Superior temporal gyrus (tissue), 1 donor: ENCODE measurements around the gene NUP210.
A peak's percentile ranks its signal among the peaks of the same experiment; 100 is the strongest.
"Not testable (repeated sequence)": the region's sequence is repeated elsewhere in the genome, so short reads cannot be mapped to it uniquely, and the experiment has no call there.

ENCODE experiments used
- DNase-seq: peaks from one replicate; pipeline ENCODE4 v3.0.0-alpha.2; 2016; ENCODE audit errors: extremely low spot score

NUP210 gene

DNA sequence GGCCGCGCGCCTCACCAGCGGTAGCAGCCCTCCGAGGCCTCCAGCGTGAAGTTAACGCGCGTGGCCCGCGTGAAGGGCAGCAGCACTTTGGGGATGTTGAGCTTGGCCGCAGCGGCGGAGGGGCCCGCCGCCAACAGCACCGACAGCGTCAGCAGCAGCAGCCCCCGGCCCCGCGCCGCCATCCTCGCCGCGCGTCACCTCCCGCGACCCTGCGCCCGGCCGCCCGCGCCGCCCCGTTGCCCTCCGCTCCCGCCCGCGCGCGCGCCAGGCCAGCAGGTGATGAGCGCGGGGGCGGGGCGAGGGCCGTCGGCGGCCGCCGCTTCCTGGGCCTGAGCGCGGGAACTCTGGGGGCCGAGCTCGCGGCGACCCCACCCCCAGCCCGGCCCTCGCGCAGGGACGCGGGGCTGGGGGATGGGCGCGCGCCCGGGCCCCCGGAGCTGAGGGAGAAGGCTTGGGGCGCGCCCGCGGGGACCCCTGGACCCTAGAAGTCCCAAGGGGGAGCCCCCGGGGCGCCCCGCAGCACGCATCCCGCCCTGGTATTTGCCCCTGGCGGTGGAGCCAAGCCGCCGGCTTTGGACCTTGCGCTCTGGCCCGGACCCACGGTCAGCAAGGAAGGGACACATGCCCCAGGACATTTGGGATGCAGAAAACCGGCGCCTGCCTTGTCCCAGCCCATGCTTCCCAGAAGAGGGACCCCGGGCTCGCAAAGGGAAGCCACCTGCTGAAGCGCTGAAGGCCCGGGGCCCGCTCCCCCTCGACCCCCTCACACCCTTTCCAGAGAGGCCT, at the start of gene NUP210:
NUP210 (minus strand) TSS at position 278 of the 786 bp plus-strand sequence; CDS start at position 182, 96 bp downstream.
- no peak for DNase-seq

DNA sequence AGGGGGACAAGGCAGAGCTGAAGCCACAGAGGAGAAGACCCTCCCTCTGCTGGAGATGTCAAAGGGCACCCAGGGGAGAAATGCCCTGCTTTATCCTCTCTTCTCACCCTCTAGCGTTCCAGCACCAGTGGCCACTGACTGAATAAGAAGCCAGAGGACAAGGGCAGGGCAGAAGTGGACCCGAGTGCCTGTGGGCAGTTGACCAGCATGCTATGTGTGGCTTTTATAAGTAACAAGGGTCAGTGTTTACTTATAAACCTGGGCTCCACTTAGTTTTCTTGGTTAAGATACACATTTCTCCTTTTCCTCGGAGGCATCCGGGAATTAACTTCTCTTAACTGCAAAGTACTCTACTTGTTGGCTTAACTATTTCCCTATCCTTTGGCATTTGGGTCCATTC, 46.7 kb upstream of the NUP210 start:
- no peak for DNase-seq

DNA sequence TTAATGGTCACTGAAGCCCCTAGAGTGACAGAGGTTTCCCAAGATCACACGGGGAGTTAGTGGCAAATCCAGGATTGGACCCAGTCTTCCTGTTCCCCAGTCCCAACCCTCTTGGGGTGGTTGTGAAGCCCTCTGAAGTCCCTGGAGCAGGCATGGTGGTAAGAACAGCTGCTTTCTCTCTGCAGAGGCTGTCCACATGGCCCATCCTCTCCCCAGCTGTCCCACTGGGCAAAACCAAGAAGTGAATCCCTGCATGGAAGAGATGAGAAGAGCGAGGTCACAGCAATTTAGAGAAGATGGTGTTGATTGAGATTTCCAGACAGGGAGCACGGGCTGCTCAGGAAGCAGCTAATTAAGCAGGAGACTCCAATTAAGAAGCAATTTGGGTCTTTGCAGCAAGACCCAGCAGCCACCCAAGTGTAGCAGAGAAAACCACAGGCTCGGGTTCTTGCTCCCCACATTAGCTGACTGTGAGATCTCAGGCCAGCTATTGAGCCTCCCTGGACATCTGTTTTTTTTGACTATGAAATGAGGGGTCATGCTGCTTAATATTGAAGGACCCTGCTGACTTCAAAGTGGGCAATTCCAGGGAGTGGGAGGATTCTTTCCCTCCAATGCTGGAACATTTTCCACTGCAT, 45.2 kb upstream of the NUP210 start:
- DNase-seq = no peak

DNA sequence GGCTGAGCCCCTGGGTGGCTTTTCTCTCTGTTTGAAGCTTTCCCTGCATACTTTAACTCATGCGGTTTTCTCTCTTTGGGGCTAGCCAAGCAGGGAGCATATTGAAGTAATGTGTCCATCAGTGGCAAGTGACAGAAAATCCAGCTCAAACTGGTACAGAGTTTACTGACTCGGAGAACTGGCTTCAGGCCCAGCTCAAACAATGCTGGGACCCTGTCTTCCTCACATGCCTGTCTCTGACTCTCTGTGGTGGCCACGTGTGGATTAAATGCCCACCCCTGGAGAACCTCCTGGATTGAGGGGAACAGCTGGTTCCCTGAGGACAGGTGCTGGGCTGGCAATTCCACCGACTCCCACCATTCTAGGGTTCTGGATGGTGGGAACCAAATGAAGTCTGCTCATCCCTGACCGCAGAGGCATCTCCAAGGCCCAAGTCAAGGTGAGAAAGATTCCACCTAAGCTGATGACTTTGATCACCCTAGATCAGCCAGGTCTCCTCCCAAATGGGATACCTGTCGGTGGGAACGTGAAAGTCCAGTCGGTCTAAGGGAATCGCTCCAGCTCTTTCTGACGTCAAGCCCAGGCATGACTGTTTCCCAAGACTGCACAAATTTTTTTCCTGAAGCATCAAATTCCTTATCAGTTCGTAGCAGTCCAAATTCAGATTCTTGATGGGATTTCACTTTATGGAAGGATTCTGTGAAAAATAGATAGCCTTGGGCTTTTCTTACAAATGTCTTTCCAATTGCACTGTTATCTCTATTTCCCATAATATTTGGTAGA, 43.7 kb upstream of the NUP210 start:
- DNase-seq = peak; percentile 70

DNA sequence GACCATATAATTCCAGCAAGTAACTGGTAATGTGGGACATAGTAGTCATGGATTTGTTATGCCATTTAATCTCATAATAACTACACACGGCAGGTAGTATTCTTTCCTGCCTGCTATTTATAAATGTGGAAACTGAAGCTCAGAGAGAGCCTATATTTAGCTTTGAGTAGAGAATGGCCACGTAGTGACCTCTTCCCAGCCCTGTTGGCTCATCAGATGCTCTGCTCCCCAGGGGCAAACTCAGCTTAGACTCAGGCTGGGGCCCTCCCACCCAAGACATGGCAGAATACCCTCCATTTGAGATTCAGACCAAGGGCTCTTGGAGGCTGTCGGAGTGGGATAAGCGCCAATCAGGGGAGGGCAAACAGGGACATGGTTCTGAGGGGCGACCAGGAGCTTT, 42.7 kb upstream of the NUP210 start:
- no peak for DNase-seq

DNA sequence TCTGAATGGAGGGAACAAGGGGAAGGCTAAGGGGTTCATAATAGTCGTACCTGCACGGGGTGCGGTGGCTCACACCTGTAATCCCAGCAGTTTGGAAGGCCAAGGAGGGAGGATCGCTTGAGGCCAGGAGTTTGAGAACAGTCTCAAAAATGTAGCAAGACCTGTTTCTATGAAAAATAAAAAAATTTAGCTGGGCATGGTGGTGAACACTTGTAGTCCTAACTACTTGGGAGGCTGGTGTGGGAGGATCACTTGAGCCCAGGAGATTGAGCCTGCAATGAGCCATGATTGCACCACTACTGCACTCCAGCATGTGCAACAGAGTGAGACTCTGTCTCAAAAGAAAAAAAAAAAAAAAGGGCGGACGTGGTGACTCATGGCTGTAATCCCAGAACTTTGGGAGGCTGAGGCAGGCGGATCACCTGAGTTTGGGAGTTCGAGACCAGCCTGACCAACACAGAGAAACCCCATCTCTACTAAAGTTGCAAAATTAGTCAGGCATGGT, 42.1 kb upstream of the NUP210 start:
- no peak for DNase-seq

DNA sequence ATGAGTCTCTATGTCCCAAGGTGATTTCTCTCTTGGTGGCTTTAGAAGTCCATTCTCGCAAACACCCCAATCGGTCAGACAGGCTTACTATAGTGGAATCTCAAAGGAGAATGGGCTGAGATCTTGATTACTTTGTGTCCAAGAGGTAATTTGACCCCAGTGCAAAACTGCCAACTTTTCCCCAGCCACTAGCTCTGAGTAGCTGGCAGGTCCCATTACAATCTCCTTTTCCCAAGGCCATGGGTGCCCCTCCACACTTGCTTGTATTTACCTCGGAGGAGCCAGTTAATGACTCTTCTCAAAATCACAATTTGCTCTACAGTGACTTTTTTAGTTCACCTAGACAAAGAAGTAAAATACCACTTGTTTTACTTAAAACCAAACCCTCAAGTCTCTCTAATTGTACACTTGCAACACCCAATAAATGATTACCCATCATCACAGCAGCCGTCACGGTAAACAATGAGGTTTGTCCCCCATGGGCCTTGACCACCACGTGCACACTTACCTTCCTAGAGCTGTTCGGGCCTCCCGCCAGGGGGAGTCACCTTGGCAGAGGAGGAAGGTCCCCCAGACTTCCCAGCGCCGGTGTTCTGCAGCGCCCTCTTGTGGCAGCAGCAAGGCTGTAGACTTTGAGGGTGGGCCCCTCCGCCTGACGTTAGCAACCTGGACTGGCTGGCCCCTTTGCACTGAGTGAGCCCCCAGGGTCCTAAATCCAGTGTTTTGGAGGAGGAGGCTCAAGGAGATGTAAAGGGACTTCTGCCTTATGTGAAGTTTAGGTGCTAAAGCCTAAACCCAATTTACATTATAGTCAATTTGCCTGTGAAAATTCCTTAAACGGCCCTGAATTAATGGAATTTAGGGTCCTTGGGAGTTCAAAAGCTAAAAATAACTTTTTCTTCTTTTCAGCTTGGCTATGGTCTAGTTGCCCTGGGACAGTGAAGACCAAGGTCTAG, 41.3 kb upstream of the NUP210 start:
- no peak for DNase-seq

DNA sequence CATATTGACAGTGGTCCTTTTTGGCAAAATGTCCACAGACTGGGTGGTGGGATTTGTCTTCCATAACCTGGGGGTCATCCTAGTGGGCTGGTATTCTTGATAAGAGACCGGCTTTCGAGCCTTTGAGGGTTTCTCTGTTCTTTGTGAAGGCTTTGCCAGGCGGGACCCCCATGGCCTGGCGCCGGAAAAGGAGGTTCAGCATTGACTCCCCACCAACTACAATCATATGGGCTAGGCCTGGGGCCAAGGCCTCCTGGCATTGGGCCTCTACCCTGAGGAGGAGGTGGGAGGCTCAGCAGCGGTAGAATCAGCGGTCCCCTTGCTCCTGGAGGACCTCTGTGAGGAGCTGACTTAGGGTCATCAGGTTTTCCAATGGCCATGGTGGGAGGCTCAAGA, 40.2 kb upstream of the NUP210 start:
- DNase-seq = no peak

DNA sequence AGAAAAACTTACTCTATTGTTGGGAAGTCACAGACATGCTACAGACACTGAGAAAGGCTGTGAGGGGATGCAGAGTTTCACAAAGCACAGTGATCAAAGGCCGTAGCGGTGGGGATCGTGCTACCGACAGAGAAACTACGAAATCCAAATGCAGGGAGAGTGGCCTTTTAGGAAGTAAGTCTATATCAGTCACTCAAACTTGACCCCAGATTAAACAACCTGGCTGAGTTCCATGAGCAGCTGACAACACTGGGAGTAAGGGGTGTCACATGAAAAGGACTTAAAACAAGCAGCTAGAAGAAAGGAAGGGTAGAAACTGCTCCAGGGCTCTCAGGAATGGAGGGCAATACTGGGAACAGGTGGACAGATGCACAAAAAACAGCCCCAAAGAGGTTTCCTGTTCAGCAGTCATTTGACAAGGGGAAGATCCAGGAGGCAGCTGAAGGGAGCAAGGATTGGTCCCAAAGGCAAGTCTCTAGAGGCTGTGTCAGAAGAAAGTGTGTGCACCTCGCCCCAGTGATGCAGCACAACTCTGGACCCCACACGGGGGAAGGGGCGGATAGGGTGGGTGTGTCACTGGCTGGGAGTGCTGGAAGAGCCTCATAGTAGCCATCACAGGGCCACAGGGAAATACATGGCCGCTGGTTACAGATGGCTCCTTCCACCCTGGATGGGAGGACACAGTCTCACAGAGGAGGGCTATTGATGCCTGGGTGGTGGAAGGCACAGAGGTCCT, 39.7 kb upstream of the NUP210 start:
- no peak for DNase-seq

DNA sequence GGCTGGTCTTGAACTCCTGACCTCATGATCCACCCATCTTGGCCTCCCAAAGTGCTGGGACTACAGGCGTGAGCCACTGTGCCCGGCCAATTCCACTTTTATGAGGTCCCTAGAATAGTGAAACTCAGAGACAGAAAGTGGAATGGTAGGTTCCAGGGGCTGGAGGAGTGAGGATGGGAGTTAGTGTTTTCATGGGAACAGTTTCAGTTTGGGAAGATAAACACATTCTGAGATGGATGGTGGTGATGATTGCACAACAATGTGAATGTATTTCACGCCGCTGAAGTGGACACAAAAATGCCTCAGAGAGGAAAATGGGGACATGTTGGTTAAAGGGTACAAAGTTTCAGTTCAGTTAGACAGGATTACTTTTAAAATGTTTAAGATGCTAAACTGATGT, 37.5 kb upstream of the NUP210 start:
- no peak for DNase-seq

DNA sequence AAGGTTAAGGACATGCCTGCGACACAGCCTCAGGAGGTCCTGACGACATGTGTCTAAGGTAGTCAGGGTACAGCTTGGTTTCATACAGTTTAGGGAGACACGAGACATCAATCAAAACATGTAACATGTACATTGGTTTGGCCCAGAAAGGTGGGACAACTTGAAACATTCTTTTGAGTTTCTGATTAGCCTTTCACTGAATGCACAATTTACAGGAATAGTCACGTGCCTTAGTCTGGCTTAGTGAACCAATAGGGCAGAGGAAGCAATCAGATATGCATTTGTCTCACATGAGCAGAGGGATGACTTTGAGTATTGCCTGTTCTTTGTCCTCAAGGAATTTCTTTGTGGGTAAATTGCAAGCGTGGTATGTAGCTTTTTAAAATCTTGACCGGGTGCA, 35.5 kb upstream of the NUP210 start:
- DNase-seq = no peak

DNA sequence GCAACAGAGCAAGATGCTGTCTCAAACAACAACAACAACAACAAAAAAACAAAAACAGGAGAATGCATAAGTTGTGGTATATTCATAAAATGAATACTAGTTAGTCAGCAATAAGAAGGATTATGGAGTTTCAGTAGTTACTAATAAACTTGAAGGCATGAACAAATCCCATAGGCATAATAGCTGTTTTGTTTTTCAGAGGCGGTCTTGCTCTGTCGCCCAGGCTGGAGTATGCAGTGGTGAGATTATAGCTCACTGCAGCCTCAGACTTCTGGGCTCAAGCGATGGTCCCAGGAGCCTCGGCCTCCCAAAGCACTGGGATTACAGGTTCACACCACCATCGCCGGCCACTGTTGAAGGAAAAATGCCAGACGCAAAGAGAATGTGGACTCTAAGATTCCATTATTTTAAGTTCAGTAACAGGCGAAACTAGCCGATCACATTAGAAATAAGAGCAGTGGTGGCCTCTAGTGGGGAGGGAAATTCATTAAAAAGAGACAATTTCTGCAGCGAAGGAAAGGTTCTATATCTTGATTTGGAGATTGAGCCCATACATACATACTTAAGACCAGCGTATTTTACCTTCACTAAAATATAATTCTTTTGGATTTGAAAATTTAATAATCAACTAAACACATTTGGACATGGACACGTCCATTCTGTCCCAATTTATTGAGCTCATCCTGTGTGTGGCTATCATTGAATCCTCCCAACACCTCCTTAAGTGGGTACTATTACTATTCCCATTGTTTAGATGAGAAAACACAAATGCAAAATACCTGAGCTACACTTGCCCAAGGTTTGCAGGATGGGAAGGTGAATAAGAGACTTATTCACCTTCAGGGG, 32.6 kb upstream of the NUP210 start:
- peak; percentile 96 for DNase-seq

DNA sequence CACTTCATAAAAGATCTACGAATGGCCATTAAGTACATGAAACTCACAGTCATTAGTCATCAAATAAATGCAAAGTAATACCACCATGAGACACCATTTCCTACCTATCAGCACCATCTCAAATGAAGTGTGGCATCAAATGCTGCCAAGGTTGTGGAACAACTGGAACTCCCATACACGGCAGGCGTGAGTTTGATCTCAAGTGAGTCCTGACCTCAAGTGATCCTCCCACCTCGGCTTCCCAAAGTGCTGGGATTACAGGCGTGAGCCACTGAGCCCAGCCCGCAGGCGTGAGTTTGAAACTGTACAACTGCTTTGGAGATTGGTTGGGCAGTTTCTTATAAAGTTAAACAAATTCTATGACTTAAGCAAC, 31.2 kb upstream of the NUP210 start:
- DNase-seq = no peak

DNA sequence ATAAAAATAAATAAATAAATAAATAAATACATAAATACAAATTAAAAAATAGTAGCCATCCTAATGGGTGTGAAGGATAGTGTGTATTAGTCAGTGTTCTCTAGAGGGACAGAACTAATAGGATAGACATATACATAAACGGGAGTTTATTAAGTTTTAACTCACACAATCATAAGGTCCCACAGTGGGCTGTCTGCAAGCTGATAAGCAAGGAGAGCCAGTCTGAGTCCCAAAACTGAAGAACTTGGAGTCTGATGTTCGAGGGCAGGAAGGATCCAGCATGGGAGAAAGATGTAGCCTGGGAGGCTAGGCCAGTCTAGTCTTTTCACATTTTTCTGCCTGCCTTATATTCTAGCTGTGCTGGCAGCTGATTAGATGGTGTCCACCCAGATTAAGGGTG, 22.8 kb upstream of the NUP210 start:
- not testable (repeated sequence) for DNase-seq

DNA sequence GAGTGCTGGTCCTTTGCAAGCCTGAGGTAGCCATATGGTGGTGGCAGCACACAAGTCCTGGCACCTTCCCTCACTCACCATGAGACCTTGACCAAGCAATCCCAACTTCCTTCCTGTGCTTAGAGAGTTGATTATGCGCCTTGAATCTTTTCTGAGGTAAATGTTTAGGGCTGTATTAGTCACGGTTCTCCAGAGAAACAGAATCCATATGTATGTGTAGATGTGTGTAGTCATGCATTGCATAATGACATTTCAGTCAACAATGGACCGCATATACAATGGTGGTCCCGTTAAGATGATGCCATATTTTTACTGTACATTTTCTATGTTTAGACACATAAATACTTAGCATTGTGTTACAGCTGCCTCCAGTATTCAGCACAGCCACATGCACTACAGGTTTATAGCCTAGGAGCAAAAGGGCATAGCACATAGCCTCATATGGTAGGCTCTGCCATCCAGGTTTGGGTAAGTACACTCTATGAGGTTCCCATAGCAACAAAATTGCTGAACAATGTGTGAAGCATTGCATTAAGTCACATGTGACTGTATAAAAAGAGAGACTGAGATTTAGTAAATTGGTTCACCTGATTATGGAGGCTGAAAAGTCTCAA, 20.2 kb upstream of the NUP210 start:
- no peak for DNase-seq

DNA sequence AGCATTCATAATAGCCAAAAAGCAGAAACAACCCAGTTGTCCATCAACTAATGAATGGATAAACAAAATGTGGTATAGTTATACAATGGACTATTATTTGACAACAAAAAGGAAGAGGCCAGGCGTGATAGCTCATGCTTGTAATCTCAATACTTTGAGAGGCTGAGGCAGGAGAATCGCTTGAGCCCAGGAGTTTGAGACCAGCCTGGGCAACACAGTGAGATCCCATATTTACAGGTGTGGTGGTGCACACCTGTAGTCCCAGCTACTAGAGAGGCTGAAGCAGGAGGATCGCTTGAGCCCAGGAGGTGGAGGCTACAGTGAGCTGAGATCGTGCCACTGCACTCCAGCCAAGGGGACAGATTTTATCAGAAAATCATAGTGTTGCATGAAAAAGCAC, 16.1 kb upstream of the NUP210 start:
- not testable (repeated sequence) for DNase-seq

DNA sequence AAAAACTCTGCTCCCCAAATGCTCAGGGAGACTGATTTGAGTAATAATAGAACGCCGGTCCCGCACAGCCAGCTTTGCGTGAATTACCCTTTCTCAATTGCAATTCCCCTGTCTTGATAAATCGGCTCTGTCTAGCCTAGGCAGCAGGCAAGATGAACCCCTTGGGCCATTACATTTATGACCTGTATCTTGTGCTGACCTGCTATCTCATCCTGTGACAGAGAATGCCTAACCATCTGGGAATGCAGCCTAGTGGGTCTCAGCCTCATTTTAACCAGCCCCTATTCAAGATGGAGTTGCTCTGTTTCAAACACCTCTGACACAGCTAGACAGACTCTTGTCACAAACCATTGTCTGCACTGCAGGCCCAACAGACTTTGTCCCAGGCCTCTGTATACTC, 13.8 kb upstream of the NUP210 start:
- no peak for DNase-seq

DNA sequence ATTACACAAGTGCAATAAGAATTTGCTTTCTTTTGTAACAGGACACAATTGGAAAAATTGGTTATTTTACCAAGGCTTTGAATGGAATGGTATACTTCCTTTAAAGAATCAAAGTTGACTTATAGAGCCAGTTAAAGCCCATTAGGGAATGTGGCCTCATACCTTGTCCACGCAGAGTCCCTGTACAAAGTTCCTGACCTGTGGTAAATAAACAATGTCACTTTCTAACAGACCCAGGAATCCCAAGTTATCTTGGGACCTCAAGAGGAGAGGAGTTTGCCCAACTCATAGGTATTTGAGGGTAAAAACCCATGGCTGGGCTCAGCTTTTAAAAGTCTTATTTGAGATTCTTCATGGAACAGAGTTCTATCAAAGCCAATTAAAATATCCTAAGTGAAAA, 12.0 kb upstream of the NUP210 start:
- no peak for DNase-seq

DNA sequence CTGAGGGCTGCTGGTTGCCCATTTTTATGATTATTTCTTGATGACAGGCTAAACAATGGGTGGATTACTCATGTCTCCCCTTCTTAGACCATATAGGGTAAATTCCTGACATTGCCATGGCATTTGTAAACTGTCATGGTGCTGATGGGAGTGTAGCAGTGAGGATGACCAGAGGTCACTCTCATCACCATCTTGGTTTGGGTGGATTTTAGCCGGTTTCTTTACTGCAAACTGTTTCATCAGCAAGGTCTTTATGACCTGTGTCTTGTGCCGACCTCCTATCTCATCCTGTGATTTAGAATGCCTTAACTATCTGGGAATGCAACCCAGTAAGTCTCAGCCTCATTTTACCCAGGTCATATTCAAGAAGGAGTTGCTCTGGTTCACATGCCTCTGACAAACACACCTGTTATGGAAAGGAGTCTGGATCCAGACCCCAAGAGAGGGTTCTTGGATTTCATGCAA, 10.3 kb upstream of the NUP210 start:
- DNase-seq = not testable (repeated sequence)
